BLaER1 treated with 17β-estradiol and CSF1 and Interleukin-3, amounts not matched to agents 10 nM and 100 nM (cell line): ENCODE results near the gene KCTD19.

ENCODE experiments used
- H3K27ac ChIP-seq, 11 experiments: shearing (Covaris generic); formaldehyde crosslinking; 2 replicates each; pipeline ENCODE4 v1.8.1; 2022
- H3K27me3 ChIP-seq, 11 experiments: shearing (Covaris generic); formaldehyde crosslinking; 2 replicates each; pipeline ENCODE4 v1.8.1; 2022
- H3K36me3 ChIP-seq, 11 experiments: shearing (Covaris generic); formaldehyde crosslinking; 2 replicates each; pipeline ENCODE4 v1.8.1; 2022
- H3K4me1 ChIP-seq, 10 experiments: shearing (Covaris generic); formaldehyde crosslinking; 2 replicates each; pipeline ENCODE4 v1.8.1; 2022
- H3K4me2 ChIP-seq, 11 experiments: shearing (Covaris generic); formaldehyde crosslinking; 2 replicates each; pipeline ENCODE4 v1.8.1; 2022
- H3K4me3 ChIP-seq, 10 experiments: shearing (Covaris generic); formaldehyde crosslinking; 2 replicates each; pipeline ENCODE4 v1.8.1; 2022
- H3K9ac ChIP-seq, 11 experiments: shearing (Covaris generic); formaldehyde crosslinking; 2 replicates each; pipeline ENCODE4 v1.8.1; 2022
- H3K9me3 ChIP-seq, 11 experiments: shearing (Covaris generic); formaldehyde crosslinking; replicated peaks in 1 of 11; 2 replicates each; pipeline ENCODE4 v1.8.1; 2022
- H4K20me1 ChIP-seq, 11 experiments: shearing (Covaris generic); formaldehyde crosslinking; 2 replicates each; pipeline ENCODE4 v1.8.1; 2022
- Cebpa-rat ChIP-seq, 11 experiments: shearing (Covaris generic); IDR thresholded peaks; 2 replicates each; pipeline ENCODE4 v1.8.1; 2022

KCTD19 gene

DNA sequence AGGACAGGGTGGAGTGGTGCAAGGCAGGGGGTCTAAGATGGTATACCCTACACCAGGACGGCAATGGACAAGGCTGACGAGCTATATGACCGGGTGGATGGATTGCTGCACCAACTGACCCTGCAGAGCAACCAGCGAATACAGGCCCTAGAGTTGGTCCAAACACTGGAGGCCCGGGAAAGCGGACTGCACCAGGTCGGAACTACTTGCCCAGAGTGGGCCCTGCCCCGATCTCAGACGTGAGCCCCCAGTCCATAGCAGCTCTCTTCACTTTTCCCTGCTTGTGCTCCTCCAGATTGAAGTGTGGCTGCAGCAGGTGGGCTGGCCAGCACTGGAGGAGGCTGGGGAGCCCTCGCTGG, 44.1 kb downstream of the KCTD19 start:
- peaks cover 0 to 2% (median 0%) of the 10 kb centered on the region in 11 experiments; a peak in 3 of 22 replicates for H3K36me3 ChIP-seq
- no peak overlapping the region for H3K27ac ChIP-seq
- peaks cover 20 to 54% (median 39%) of the 10 kb centered on the region in 10 experiments for H3K4me1 ChIP-seq
- H3K9me3 ChIP-seq: no peaks in the 10 kb centered on the region
- no peak overlapping the region for H3K4me2 ChIP-seq
- no peak overlapping the region for H3K4me3 ChIP-seq
- H3K9ac ChIP-seq: no peak overlapping the region
- no peak for TF ChIP-seq Cebpa-rat (IDR thresholded peaks at IDR 0.05)
- H3K27me3 ChIP-seq: peaks cover 0 to 5% (median 0%) of the 10 kb centered on the region in 11 experiments; a peak in 1 of 22 replicates
- H4K20me1 ChIP-seq: peaks cover 0 to 8% (median 0%) of the 10 kb centered on the region in 11 experiments; a peak in 3 of 22 replicates

DNA sequence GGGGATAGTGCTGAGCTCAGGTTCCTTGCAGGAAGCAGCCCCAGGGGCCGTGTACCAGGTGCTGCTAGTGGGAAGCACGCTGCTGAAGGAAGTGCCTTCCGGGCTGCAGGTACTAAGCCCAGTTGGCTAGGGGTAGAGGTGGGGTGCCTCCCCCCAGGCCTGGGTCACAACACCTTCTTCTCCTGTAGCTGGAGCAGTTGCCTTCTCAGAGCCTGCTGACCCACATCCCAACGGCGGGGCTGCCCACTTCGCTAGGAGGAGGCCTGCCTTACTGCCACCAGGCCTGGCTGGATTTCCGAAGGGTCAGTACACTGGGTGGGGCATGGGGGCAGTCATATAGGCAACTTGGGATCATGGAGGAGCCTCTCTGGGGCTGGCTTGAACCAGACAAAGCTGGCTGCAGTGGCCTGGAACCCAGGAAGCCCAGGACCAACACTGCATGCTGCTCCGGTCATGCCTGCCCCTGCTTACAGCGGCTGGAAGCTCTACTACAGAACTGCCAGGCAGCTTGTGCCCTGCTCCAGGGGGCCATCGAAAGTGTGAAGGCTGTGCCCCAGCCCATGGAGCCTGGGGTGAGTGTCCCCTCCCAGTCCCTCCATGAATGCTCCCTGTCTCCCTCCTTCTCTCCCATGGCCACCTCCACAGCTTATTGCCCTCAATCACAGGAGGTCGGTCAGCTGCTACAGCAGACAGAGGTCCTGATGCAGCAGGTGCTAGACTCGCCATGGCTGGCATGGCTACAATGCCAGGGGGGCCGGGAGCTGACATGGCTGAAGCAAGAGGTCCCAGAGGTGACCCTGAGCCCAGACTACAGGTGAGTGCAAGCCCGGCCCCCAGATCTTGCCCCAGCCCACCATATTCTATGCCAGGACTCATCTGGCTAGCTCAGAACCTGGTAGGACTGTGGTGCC, 44.8 kb downstream of the KCTD19 start:
- H3K9ac ChIP-seq: no peak overlapping the region
- H3K36me3 ChIP-seq: peaks cover 0 to 8% (median 0%) of the 10 kb centered on the region in 11 experiments; a peak in 6 of 22 replicates
- H3K4me1 ChIP-seq: peaks cover 26 to 54% (median 43%) of the 10 kb centered on the region in 10 experiments
- no peak overlapping the region for H3K27ac ChIP-seq
- peaks cover 0 to 5% (median 0%) of the 10 kb centered on the region in 11 experiments; a peak in 1 of 22 replicates for H3K27me3 ChIP-seq
- H3K9me3 ChIP-seq: no peaks in the 10 kb centered on the region
- H4K20me1 ChIP-seq: peaks cover 0 to 10% (median 0%) of the 10 kb centered on the region in 11 experiments; a peak in 2 of 22 replicates
- TF ChIP-seq Cebpa-rat (IDR thresholded peaks at IDR 0.05): no peak
- no peak overlapping the region for H3K4me2 ChIP-seq
- no peak overlapping the region for H3K4me3 ChIP-seq

DNA sequence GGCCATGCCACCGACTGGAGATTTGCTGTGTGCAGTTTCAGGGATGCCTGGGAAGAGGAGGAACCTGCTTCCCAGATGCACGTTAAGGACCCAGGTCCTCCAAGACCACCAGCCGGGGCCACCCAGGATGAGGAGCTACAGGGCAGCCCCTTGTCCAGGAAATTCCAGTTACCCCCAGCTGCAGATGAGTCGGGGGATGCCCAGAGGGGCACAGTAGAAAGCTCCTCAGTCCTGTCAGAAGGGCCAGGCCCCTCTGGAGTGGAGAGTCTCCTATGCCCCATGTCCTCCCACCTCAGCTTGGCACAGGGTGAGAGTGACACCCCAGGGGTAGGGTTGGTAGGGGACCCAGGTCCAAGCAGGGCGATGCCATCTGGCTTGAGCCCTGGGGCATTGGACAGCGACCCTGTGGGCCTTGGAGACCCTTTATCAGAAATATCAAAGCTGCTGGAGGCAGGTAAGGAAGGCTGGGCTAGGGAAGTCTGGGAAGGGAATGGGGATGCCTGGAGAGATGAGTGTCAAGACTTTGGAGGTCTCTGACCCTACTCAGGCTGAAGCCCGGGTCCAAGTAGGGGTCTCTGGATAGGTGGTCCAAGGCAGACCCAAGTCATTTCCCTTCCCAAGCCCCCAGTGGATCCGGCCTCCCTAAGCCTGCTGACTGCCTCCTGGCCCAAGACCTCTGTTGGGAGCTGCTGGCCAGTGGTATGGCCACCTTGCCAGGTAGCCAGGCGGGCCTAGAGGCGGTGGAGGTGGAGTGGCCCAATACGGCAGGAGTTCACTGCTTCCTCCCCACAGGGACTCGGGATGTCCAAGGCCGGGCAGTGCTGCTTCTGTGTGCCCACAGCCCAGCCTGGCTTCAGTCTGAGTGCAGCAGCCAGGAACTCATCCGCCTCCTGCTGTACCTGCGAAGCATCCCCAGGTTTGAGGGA, 46.2 kb downstream of the KCTD19 start:
- peaks cover 0 to 20% (median 4%) of the 10 kb centered on the region in 11 experiments; a peak in 7 of 22 replicates for H3K36me3 ChIP-seq
- TF ChIP-seq Cebpa-rat (IDR thresholded peaks at IDR 0.05): no peak
- H3K4me1 ChIP-seq: peaks cover 32 to 50% (median 43%) of the 10 kb centered on the region in 10 experiments
- H3K4me3 ChIP-seq: no peak overlapping the region
- peaks cover 0 to 10% (median 0%) of the 10 kb centered on the region in 11 experiments; a peak in 2 of 22 replicates for H4K20me1 ChIP-seq
- H3K27me3 ChIP-seq: peaks cover 0 to 5% (median 0%) of the 10 kb centered on the region in 11 experiments; a peak in 1 of 22 replicates
- no peak overlapping the region for H3K9ac ChIP-seq
- no peak overlapping the region for H3K27ac ChIP-seq
- H3K4me2 ChIP-seq: peak overlapping the region in 3 of 11 experiments; percentile 86 to 97 (median 97); a peak in 4 of 22 replicates
- no peaks in the 10 kb centered on the region for H3K9me3 ChIP-seq

DNA sequence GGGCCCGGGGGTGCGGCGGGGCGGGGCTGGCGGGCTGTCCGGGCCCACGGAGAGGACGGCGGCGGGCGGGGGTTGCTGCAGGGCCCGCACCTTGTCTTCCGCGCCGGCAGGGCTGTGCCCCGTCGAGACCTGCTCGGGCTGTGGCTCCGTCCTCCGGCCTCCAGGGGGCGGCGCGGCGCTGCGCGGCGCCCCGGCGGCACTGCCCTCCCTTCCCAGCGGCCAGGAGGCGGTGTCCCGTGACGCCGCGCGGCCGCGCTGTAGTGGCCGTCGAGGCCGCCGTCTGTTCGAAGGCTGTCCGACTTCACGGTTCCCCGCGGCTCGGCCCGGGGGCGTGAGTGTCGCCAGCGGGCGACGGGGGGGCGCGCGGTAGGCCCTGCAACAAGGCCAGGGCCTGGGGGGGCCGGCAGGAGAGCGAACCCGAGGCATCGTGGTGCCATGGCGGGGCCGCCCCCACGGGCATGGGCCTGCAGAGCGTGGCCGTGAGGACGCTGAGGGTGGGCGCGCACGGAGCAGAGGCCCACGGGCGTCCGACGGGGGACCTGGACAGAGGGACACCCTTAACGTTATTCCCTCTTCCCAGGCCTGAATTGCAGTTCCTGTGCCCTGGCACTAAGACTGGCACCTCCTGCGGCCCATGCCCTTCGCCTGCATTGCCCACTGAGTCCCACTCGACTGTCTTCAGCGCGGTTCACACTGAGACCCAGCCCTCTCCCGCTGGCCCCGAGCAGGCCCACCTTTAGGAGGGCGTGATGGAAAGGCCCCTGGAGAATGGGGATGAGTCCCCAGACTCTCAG, 47.0 kb downstream of the KCTD19 start, which contains the start of gene PLEKHG4:
Gene PLEKHG4, plus strand, starts transcription at position 237 of the 794 bp plus-strand sequence. Its CDS starts 513 bp downstream, at position 750.
- Histone ChIP-seq H3K27ac (peak within 1 kb of the TSS; percentile 19 to 77 (median 72); a peak in 21 of 22 replicates), H3K36me3 (peaks cover 0 to 20% (median 4%) of the 10 kb centered on the region in 11 experiments; a peak in 7 of 22 replicates), H4K20me1 (peaks cover 0 to 10% (median 0%) of the 10 kb centered on the region in 11 experiments; a peak in 2 of 22 replicates), H3K4me3 (peak within 1 kb of the TSS; percentile 52 to 71 (median 62)), H3K9me3 (no peaks in the 10 kb centered on the region), H3K4me1 (peaks cover 30 to 43% (median 37%) of the 10 kb centered on the region in 10 experiments), H3K27me3 (peaks cover 0 to 5% (median 0%) of the 10 kb centered on the region in 11 experiments; a peak in 1 of 22 replicates), H3K9ac (peak within 1 kb of the TSS; percentile 63 to 83 (median 77)), H3K4me2 (peak within 1 kb of the TSS; percentile 86 to 99 (median 97))
- TF ChIP-seq Cebpa-rat (IDR thresholded peaks at IDR 0.05): no peak

DNA sequence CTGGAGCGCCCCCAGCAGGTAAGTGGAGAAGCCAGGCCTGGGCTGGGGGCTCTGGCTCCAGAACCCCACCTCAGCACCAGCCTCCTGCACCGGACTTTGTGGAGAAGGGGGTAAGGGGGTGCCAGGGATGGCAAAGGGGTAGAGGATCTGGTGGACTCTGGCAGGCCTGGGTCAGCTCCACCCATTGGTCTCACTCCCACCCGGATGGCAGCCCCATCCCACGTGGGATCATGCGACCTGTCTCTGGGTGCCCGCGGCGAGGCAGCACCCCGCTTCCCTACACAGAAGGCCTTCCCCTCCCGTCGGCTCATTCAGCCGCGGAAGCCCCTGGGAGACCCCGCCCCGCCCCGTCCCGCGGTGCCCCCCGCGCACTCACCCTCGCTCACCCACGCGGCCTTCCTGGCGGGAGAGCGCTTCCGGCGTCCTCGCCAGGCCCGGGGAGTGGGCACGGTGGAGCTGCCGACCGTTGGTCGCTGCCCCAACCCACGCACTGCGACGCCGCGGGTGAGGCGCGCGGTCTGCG, 47.7 kb downstream of the KCTD19 start:
- Histone ChIP-seq H3K4me3 (peak overlapping the region; percentile 52 to 71 (median 62)), H3K4me1 (peaks cover 23 to 37% (median 30%) of the 10 kb centered on the region in 10 experiments), H4K20me1 (peaks cover 0 to 10% (median 0%) of the 10 kb centered on the region in 11 experiments; a peak in 1 of 22 replicates), H3K27ac (peak overlapping the region; percentile 19 to 77 (median 72); a peak in 21 of 22 replicates), H3K4me2 (peak overlapping the region; percentile 86 to 99 (median 97)), H3K27me3 (peaks cover 0 to 5% (median 0%) of the 10 kb centered on the region in 11 experiments; a peak in 1 of 22 replicates), H3K9ac (peak overlapping the region; percentile 63 to 83 (median 77)), H3K9me3 (no peaks in the 10 kb centered on the region), H3K36me3 (peaks cover 0 to 20% (median 4%) of the 10 kb centered on the region in 11 experiments; a peak in 7 of 22 replicates)
- no peak for TF ChIP-seq Cebpa-rat (IDR thresholded peaks at IDR 0.05)

DNA sequence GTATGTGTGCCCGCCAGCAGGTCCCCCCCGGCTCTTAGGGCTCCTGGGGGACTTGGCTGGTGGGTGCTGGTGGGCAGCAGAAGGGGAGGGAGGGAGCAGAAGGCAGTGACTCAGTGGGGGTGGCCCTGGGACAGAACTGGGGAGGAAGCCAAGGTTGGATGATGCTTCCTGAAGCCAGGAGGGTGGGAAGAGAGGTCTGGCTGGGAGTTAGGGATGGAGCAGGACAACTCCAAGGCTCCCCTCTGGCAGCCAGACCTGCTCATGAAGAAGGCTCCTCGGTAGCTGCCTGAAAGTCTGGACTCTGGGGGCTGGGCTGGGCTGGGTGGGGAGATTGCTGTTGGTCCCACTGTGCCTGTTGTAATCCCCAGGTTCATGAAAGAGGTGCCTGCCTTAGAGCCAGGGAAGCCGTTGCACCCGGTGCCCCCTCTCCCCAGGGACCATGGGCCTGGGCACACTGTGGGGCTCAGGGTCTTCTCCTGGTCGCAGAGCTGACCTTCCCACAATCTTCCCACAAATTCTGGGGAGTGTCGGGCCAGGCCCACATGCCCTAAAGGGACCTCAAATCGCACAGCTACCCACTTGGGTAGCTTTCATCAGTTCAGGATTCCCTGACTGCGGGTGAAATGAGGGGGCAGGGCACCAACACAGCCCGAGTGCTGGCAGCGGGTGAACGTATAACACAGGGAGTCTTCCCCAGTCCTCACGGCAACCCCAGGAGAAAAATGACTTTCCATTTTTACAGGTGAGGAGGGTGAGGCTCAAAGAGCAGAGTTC, 48.4 kb downstream of the KCTD19 start:
- TF ChIP-seq Cebpa-rat (IDR thresholded peaks at IDR 0.05): no peak
- H3K27ac ChIP-seq: peak overlapping the region; percentile 16 to 77 (median 72); a peak in 21 of 22 replicates
- H3K9me3 ChIP-seq: no peaks in the 10 kb centered on the region
- peaks cover 0 to 10% (median 0%) of the 10 kb centered on the region in 11 experiments; a peak in 1 of 22 replicates for H4K20me1 ChIP-seq
- H3K27me3 ChIP-seq: peaks cover 0 to 5% (median 0%) of the 10 kb centered on the region in 11 experiments; a peak in 1 of 22 replicates
- H3K4me1 ChIP-seq: peaks cover 17 to 33% (median 26%) of the 10 kb centered on the region in 10 experiments
- H3K36me3 ChIP-seq: peaks cover 0 to 20% (median 4%) of the 10 kb centered on the region in 11 experiments; a peak in 7 of 22 replicates
- peak overlapping the region; percentile 86 to 99 (median 97) for H3K4me2 ChIP-seq
- H3K4me3 ChIP-seq: peak overlapping the region; percentile 52 to 71 (median 62)
- peak overlapping the region; percentile 63 to 83 (median 77) for H3K9ac ChIP-seq
